Stomach (tissue), 9 donors: ENCODE results near the gene NUDT19. TPM values are rescaled to one million over a fixed set of nuclear protein-coding genes. Genes with fewer than 3 reads are reported as not detected.
"Not testable (repeated sequence)": the region's sequence is repeated elsewhere in the genome, so short reads cannot be mapped to it uniquely, and the experiment has no call there.

Experiments
- DNase-seq, 2 donors: peaks; one replicate each; pipeline versions ENCODE4 v3.0.0 to v3.0.0-alpha.2; 2013 to 2019
- H3K27ac ChIP-seq, 5 donors: fragments of 200-600 bp in 4 of 5; sonication (generic) in 4 of 5; one replicate each; pipeline ENCODE4 v1.5.1; 2013 to 2019; ENCODE audit warnings: mild to moderate bottlenecking in 1 of 5, moderate library complexity in 1 of 5
- H3K27me3 ChIP-seq, 3 donors: fragments of 200-600 bp; sonication (generic); one replicate each; pipeline ENCODE4 v1.5.1; 2017 to 2019; ENCODE audit warnings: mixed run types in 1 of 3
- H3K36me3 ChIP-seq, 4 donors: fragments of 200-600 bp; sonication (generic); 1 replicate in 3 of 4; 2 replicates in 1 of 4; pipeline ENCODE4 v1.5.1; 2016 to 2019
- H3K4me1 ChIP-seq, 4 donors: fragments of 200-600 bp; sonication (generic); one replicate each; pipeline ENCODE4 v1.5.1; 2016 to 2019
- H3K4me3 ChIP-seq, 4 donors: fragments of 200-600 bp; sonication (generic) in 3 of 4; one replicate each; pipeline ENCODE4 v1.5.1; 2016 to 2019; ENCODE audit warnings: mild to moderate bottlenecking in 1 of 4
- H3K9me3 ChIP-seq, 4 donors: fragments of 200-600 bp; sonication (generic); one replicate each; pipeline ENCODE4 v1.5.1; 2016 to 2019
- CTCF ChIP-seq, 7 experiments: fragments of 450-650 bp in 4 of 7; fragments of 200-600 bp in 3 of 7; sonication (generic) in 3 of 7; IDR thresholded peaks; one replicate each; pipeline ENCODE4 v1.5.1; 2016 to 2019; ENCODE audit warnings: antibody characterized with exemption in 7 of 7, control low read depth in 2 of 7, mild to moderate bottlenecking in 1 of 7
- EP300 ChIP-seq: sonication (generic); formaldehyde crosslinking; IDR thresholded peaks from one replicate; pipeline ENCODE4 v1.6.1; 2017; ENCODE audit warnings: antibody characterized with exemption
- POLR2A ChIP-seq, 4 donors: fragments of 450-650 bp; IDR thresholded peaks; one replicate each; pipeline ENCODE4 v1.6.1; 2016; ENCODE audit warnings: antibody characterized with exemption in 4 of 4, control low read depth in 2 of 4, mild to moderate bottlenecking in 1 of 4, moderate library complexity in 1 of 4
- POLR2AphosphoS5 ChIP-seq, 3 donors: sonication (generic); formaldehyde crosslinking; IDR thresholded peaks; one replicate each; pipeline ENCODE4 v1.6.1; 2016; ENCODE audit warnings: antibody characterized with exemption in 3 of 3
- WGBS, 5 donors: extraction: QIAGEN DNeasy Blood & Tissue Kit in 3 of 5; methylation state at CpG; one replicate each; pipeline versions ENCODE4 v1.1.5 to v1.1.7; 2013 to 2018; 5-methylcytosine and 5-hydroxymethylcytosine counted together
- intact Hi-C: fragments of 100-400 bp; cut with DNase I; formaldehyde crosslinking; loops from one replicate; pipeline ENCODE4 v1.15.1; 2023; ENCODE audit warnings: low total_unique reads
- polyA plus RNA-seq, 3 donors: library from polyadenylated mRNA; stranded (reverse); fragments of 200-250 nt; gene quantifications; one replicate each; pipeline ENCODE4 v1.2.3, GENCODE V29; 2013
- total RNA-seq, 5 donors: library from RNA; depleted of rRNA; stranded (reverse); fragments of >200 nt; gene quantifications; one replicate each; pipeline versions ENCODE4 v1.1.0 to v1.2.3, GENCODE V29; 2014 to 2016
- donor health status: healthy with polysubstance abuse.
- donor health status: Bipolar disorder and iron deficiency.
- donor health status: healthy.

NUDT19 gene
- total and polyA plus RNA-seq, 8 donors: 2.0 to 19.2 (median 7.8) TPM; not detected in 1

DNA sequence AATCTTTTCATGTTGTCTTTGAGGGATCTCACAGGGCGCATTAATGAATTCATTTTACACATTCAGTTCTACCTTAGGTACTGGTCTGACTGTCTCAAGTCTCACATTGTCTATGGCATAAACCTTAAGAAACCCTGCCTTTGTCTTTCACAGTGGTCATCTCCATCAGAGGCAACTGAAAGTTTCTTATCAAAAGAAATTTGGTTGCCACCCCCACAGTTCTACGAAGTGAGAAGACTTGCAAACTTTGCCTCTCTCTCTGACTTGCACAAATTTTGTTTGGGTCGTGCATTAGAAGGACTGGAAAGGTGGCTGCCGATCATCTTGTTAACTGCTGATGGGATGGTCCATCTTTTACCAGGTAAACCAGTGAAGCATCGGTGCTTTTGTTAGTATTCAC, 17.4 kb downstream of the NUDT19 start:
- TF ChIP-seq POLR2AphosphoS5 (IDR thresholded peaks at IDR 0.05) (no peak), CTCF (IDR thresholded peaks at IDR 0.05) (no peak), POLR2A (IDR thresholded peaks at IDR 0.05) (no peak), EP300 (no peak)
- peaks cover 4 to 7% (median 5%) of the 10 kb centered on the region in 4 donors for H3K9me3 ChIP-seq
- H3K4me1 ChIP-seq: peaks cover 0 to 23% (median 16%) of the 10 kb centered on the region in 4 donors
- WGBS, 5 donors: 82 to 88% (median 87%) methylated on average over 5 of the region's 5 CpGs
- no peak overlapping the region for H3K27ac ChIP-seq
- DNase-seq: no peak
- no peaks in the 10 kb centered on the region for H3K27me3 ChIP-seq
- no peak overlapping the region for H3K4me3 ChIP-seq
- peaks cover 18 to 73% (median 62%) of the 10 kb centered on the region in 4 donors for H3K36me3 ChIP-seq
- intact Hi-C loops: no loop called here

- TF ChIP-seq EP300 (no peak), CTCF (IDR thresholded peaks at IDR 0.05) (no peak), POLR2AphosphoS5 (IDR thresholded peaks at IDR 0.05) (no peak), POLR2A (IDR thresholded peaks at IDR 0.05) (no peak)
- H3K27ac ChIP-seq: no peak overlapping the region
- H3K9me3 ChIP-seq: no peaks in the 10 kb centered on the region
- peaks cover 0 to 6% (median 6%) of the 10 kb centered on the region in 4 donors for H3K4me1 ChIP-seq
- WGBS, 5 donors: 88 to 91% (median 88%) methylated on average over 6 of the region's 6 CpGs
- no peaks in the 10 kb centered on the region for H3K27me3 ChIP-seq
- peaks cover 16 to 70% (median 67%) of the 10 kb centered on the region in 4 donors for H3K36me3 ChIP-seq
- intact Hi-C loops: no loop called here
- H3K4me3 ChIP-seq: no peak overlapping the region
- DNase-seq: no peak
These were observed 20.1 kb downstream of the NUDT19 start for GRCh38 chr19:32711747-32712146.

DNA sequence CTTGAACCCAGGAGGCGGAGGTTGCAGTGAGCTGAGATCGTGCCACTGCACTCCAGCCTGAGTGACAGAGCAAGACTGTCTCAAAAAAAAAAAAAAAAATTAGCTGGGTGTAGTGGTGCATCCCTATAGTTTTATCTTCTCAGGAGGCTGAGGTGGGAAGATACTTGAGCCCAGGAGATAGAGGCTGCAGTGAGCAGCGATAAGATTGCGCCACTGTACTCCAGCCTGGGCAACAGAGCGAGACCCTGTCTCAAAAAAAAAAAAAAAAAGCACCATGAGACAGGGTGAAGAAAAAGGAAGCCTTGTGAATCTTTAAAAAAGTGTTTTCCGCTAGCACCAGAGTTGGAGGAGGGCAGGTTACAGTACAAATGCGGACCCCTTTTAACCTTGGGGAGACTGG, 24.6 kb downstream of the NUDT19 start:
- DNase-seq, intact Hi-C loops: not testable (repeated sequence)

GRCh38 chr19:32717496-32717895, 25.9 kb downstream of the NUDT19 start:
- 39 to 58% (median 42%) methylated on average over 5 of the region's 5 CpGs for WGBS, 5 donors
- Histone ChIP-seq H3K27me3 (no peaks in the 10 kb centered on the region), H3K4me1 (peaks cover 0 to 17% (median 4%) of the 10 kb centered on the region in 4 donors), H3K27ac (no peak overlapping the region), H3K4me3 (no peak overlapping the region), H3K36me3 (peaks cover 8 to 38% (median 30%) of the 10 kb centered on the region in 4 donors), H3K9me3 (no peaks in the 10 kb centered on the region)
- no peak for TF ChIP-seq POLR2A (IDR thresholded peaks at IDR 0.05)
- no peak for TF ChIP-seq POLR2AphosphoS5 (IDR thresholded peaks at IDR 0.05)
- TF ChIP-seq EP300: no peak
- TF ChIP-seq CTCF (IDR thresholded peaks at IDR 0.05): no peak
- intact Hi-C loops: no loop called here
- no peak for DNase-seq

More for the DNA sequence above, 24.6 kb downstream of the NUDT19 start:
- not testable (repeated sequence) for H3K9me3 ChIP-seq, H3K27me3 ChIP-seq, H3K4me3 ChIP-seq, H3K27ac ChIP-seq
- H3K36me3 ChIP-seq: peaks cover 16 to 51% (median 43%) of the 10 kb centered on the region in 4 donors
- whole genome bisulfite sequencing, 5 donors: 96 to 99% (median 99%) methylated on average over 7 of the region's 7 CpGs
- peaks cover 0 to 17% (median 4%) of the 10 kb centered on the region in 4 donors for H3K4me1 ChIP-seq

- H3K36me3 ChIP-seq: peaks cover 2 to 30% (median 23%) of the 10 kb centered on the region in 4 donors
- H3K4me1 ChIP-seq: peaks cover 0 to 17% (median 4%) of the 10 kb centered on the region in 4 donors
- WGBS, 5 donors: 66 to 78% (median 75%) methylated on average over 7 of the region's 7 CpGs
- no peak overlapping the region for H3K27ac ChIP-seq
- no peaks in the 10 kb centered on the region for H3K9me3 ChIP-seq
- no peak for DNase-seq
- TF ChIP-seq POLR2A (IDR thresholded peaks at IDR 0.05) (no peak), POLR2AphosphoS5 (IDR thresholded peaks at IDR 0.05) (no peak), CTCF (IDR thresholded peaks at IDR 0.05) (no peak), EP300 (no peak)
- H3K27me3 ChIP-seq: no peaks in the 10 kb centered on the region
- intact Hi-C loops: no loop called here
- H3K4me3 ChIP-seq: no peak overlapping the region
These were observed 26.7 kb downstream of the NUDT19 start for GRCh38 chr19:32718286-32718685.
